Stimulated activated CD8-positive, alpha-beta memory T cell treated with anti-CD3 and anti-CD28 coated beads, Interleukin-7, amount 100 ng/mL, for 1 hour (primary cell): ENCODE data around the gene TRIM62.
"Not testable (repeated sequence)": the region's sequence is repeated elsewhere in the genome, so short reads cannot be mapped to it uniquely, and the experiment has no call there.

Experiments
- DNase-seq, 2 donors: peaks; one replicate each; pipeline ENCODE4 v3.0.0-alpha.2; 2020; ENCODE audit warnings: low read depth in 2 of 2

The TRIM62 gene

DNA sequence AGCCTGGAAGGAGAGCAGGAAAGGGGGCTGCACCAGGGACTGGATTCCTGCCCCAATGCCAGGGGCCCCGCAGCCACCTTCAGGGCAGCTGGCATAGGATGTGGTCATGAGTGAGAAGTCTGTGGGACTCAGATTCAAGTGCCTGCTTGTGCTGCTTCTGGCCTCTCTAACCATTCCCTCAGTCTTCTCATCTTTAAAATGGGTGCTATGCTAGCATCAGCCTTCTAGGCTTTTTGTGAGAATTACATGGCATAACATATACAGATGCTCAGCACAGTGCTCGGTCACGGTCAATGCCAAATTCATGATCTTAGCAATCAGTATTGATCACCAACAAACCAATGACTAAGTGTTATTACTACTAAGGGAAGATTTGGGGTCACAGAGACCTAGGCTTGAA lies 23.5 kb downstream of the TRIM62 start:
- no peak for DNase-seq

DNA sequence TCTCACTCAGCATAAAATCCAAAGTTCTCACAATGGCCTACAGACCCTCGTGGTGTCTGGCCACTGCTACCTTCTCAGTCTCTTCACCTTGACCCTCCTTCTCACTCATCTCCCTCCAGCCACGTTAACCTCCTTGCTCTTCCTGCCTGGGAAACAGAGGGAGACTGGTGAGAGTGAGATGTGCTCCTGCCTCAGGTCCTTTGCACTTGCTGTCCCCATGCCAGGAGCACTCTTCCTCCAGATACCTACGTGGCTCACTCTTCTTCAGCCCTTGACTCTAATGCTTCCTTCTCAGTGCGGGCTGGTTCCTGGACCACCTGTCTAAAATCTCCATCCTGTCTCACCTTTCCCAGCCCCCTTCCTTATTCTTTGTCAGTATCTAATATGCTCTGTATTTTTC lies 24.7 kb downstream of the TRIM62 start:
- no peak for DNase-seq

DNA sequence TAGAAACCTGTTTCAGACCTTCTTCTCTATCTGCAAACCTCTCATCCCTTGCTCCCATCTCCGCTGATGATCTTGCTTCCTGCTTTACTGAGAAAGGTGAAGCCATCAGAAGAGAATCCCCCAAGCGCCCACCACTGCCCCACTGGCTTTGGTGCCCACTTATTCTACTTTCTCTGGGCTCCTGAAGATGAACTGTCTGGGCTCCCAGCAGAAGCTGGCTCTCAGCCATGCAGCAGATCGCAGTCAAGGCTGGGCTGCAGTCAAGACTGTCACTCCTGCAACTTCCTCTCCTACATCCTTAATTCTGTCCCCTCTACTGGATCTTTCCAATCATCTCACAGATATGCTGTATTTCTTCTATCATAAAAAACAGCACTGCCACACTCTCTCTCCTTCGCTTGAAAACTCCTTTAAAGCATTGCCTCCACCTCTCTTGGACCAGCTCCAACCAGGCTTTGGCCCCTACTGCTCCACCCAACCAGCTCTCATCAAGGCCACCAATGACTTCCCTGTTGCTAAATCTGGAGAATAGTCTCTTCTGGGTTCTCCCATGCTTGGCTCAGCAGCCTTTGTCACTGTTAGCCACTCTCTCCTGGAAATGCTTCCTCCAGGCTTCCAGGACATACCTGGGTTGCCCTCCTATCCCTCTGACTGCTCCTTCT lies 25.8 kb downstream of the TRIM62 start:
- no peak for DNase-seq

GRCh38 chr1:33153650-33154049 lies 28.2 kb downstream of the TRIM62 start:
- no peak for DNase-seq

DNA sequence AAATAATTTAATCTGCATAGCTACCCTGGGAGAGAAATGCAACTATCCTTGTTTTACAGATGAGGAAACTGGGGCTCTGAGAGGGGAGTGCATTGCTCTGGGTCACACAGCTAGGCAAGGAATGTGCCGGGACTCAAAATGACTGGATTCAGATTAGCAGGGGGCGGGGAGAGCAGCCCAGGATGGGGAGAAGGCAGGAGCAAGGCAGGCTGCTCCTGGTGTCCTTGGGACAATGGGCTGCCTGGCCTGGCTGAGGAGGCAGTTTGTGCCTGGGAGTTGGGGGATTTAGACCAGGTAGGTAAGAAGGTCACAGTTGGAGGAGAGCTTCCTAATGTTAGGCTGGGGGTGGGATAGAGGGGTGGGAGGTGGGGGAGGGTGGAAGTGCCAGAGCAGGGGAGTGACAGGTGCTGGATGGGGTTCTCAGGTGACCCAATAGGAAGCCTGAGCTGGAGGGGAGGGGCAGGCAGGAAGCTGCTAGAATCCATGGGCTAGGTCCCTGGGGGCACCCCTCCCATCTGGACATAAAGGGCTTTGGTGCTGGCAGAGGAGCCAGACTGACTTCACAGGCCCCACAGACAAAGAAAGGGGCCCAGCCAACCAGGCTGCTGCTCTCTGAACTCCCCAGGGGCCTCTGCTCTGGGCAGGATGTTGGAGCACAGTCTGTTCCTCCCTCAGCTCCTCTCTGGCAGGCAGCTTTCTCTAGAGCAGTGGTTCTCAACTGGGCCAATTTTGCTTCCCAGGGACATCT lies 29.0 kb downstream of the TRIM62 start:
- DNase-seq: no peak

GRCh38 chr1:33151116-33151515 lies 30.7 kb downstream of the TRIM62 start:
- no peak for DNase-seq

DNA sequence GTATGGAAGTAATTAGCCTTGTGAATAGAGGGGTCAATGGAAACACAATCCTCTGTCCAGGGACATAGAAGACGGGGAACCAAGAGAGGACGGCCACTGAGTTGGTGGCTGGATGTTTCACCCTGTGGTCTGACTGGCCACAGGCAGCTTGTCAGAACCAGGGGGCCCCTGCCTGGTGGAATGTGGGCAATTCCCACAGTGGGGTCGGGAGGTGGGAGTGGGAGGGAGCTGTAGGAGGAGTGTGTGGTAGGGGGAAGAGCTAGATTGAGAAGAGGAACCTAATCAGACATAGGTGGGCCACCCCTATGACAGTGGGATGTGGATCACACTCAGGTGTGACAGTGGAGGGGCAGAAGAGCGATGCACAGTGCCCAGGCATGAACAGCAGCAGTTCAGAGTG lies 31.3 kb downstream of the TRIM62 start:
- no peak for DNase-seq

DNA sequence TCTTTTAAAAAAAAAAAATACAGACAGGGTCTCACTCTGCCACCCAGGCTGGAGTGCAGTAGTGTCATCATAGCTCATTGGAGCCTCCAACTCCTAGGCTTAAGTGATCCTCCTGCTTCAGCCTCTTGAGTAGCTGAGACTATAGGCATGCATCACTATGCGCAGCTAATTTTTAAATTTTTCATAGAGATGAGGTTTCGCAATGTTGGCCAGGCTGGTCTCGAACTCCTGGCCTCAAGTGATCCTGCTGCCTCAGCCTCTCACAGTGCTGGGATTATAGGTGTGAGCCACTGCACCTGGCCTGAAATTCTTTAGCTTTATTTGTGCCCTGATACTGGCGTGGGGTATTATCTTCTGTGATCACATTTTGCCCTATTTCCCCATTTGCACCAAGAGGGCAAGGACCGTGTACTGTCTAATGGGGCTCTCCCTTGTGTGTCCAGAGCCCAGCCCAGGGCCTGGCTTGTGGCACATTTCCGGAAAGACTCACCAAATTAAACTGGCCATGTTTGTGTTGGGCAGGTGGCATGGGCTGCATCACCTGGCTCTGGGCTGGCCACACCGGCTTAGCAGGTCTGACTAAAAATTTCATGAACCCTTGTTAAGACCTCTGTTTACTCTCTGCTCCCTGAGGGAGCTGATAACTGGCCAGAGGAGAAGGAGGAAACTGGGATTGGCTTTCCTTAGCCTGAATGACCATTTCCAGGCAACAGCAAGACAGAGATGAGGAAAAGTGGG lies 32.2 kb downstream of the TRIM62 start:
- DNase-seq: no peak

- DNase-seq: no peak
Observed at GRCh38 chr1:33148615-33149014, 33.2 kb downstream of the TRIM62 start.

- no peak for DNase-seq
Observed at GRCh38 chr1:33147997-33148314, 33.9 kb downstream of the TRIM62 start.

DNA sequence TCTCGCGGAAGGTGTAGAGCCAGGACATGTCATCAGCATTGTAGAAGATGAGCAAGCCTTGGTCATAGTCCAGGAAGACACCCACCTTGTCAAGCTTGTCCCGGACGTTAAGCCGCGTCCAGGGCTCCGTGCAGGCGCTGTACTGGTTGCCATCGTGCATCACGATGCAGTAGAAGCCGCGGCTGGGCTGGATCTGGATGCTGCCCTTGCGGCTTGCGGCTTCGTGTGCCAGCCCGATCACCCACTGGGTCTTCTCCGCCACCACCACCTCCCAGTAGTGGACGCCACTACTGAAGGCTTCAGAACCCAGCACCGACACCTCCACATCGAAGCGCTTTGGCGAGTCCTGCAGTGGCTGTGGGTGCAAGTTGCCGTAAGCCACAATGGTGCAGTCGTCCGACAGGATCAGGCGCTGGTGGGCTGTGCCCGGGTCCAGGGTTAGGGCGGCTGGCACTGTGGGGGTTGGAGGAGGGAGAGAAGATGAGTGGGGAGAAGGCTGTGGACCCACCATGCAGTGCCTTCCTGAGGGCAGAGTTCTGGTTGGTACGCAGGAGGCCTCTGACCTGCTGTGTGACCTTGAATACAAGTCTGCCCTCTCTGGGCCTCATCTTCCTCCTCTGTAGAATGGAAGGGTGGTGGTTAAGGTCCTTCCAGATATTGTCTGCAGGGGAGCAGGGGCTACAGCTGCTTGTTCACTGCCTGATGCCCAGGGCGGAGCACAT lies 34.4 kb downstream of the TRIM62 start:
- DNase-seq: no peak

- no peak for DNase-seq
Observed at GRCh38 chr1:33146003-33146402, 35.8 kb downstream of the TRIM62 start.

- DNase-seq: no peak
Observed at GRCh38 chr1:33143698-33144097, 38.1 kb downstream of the TRIM62 start.

- DNase-seq: no peak
Observed at GRCh38 chr1:33143176-33143575, 38.7 kb downstream of the TRIM62 start.

GRCh38 chr1:33142483-33143064 lies 39.3 kb downstream of the TRIM62 start:
- no peak for DNase-seq

GRCh38 chr1:33141781-33142180 lies 40.1 kb downstream of the TRIM62 start:
- DNase-seq: no peak

DNA sequence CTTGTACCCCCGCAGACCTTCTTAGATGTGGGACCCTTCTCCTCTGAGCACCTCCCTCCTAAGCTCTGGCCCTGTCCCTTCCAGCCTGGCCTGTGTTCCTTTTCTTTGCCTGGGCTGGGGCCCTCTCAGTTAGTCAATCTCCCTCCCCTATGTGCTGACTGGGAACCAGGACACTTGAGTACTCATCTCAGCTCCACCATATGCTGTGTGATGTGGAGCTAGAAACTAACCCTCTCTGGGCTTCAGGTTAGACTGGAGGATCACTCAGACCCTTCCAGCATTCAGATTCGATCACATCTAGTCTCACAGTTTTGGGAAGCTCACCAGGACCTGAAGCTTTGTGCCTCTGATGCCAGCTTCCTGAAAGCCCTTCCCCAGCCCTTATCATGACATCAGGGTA lies 40.6 kb downstream of the TRIM62 start:
- DNase-seq: no peak

DNA sequence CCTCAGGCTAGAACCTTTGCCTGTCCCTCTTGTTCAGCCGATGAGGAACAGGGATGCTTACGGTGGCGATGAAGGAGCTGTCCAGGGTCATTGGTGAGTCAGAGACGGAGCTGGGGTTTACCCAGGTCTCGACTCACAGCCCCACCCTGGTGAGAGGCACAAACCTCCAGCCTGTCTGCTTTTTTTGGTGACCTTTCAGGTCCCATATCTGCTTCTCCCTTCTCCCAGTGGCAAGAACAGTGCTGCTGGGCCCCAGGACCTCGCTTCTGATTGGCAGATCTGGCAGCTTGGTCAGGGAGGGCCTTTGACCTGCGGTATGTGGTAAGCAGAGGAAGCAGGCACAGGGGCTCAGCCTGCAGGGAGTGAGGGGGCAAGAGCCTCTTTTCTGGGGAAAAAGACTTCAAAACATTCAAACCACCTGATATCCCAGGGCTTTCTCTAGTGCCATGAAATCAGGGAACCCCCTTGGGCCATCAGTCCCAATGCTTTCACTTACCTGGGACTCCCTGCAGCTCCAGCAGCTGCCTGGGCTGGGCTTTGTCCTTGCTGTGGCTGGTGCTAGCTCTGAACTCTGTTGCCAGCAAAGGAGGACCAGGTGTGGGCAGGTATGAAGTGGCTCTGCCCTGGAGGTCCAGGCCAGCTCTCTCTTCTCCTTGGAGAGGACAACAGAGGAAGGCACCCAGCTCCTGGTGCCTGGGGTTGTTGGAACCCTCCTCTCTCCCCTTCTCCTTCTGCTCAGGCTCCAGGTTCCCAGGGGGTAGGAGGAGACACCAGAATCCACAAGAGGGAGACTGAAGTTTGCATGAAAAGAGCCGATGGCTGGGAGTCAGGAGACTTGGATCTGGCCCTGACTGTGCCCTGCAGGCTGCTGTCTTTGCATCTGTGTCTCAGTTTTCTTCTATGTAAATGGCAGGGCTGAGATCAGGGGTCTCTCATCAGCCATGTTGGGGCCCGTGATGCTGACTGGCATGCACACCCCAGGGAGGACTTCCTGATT lies 41.4 kb downstream of the TRIM62 start:
- no peak for DNase-seq

DNA sequence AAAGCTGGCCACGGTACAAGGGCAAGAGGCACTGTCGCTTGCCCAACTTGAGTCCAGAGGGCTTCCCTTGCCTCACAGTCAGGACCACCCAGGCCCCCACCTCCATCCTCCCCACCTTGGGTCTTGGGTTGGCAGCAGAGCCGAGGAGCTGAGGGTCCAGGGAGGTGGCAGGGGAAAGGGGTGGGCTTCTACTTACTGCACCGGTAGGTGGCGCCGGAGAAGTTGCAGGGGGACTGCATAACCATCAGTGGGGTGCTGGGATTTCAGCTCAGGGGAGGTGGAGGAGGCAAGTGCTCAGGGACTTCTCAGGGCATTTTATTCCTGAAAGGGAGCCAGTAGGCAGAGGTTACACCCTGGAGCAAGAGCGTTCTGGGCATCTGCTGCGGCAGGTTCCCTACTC lies 44.0 kb downstream of the TRIM62 start:
- DNase-seq: peak in 1 of 2 donors; percentile 25

GRCh38 chr1:33136041-33136440 lies 45.8 kb downstream of the TRIM62 start:
- not testable (repeated sequence) for DNase-seq
